Thyroid gland (tissue), 4 donors: ENCODE results near the gene CCDC201. TPM values are rescaled to one million over a fixed set of nuclear protein-coding genes. Genes with fewer than 3 reads are reported as not detected.
"Not testable (repeated sequence)": the region's sequence is repeated elsewhere in the genome, so short reads cannot be mapped to it uniquely, and the experiment has no call there.

Experiments used
- DNase-seq, 2 donors: peaks; one replicate each; pipeline ENCODE4 v3.0.0-alpha.2; 2019
- H3K27ac ChIP-seq, 3 donors: fragments of 200-600 bp; sonication (generic); 1 replicate in 2 of 3; 2 replicates in 1 of 3; pipeline ENCODE4 v1.5.1; 2016 to 2019; ENCODE audit warnings: mild to moderate bottlenecking in 1 of 3, moderate library complexity in 1 of 3
- H3K27me3 ChIP-seq: fragments of 200-600 bp; sonication (generic); one replicate; pipeline ENCODE4 v1.5.1; 2019
- H3K36me3 ChIP-seq, 2 donors: fragments of 200-600 bp; sonication (generic); one replicate each; pipeline ENCODE4 v1.5.1; 2016 to 2019
- H3K4me1 ChIP-seq, 2 donors: fragments of 200-600 bp; sonication (generic); one replicate each; pipeline ENCODE4 v1.5.1; 2017 to 2019
- H3K4me3 ChIP-seq, 3 donors: fragments of 200-600 bp; sonication (generic); replicated peaks in 1 of 3; 1 replicate in 2 of 3; 2 replicates in 1 of 3; pipeline ENCODE4 v1.5.1; 2016; ENCODE audit warnings: mild to moderate bottlenecking in 1 of 3
- H3K9me3 ChIP-seq: fragments of 200-600 bp; sonication (generic); one replicate; pipeline ENCODE4 v1.5.1; 2017
- CTCF ChIP-seq, 6 experiments: fragments of 200-600 bp in 3 of 6; fragments of 450-650 bp in 3 of 6; sonication (generic) in 3 of 6; IDR thresholded peaks; one replicate each; pipeline ENCODE4 v1.5.1; 2016 to 2019; ENCODE audit warnings: antibody characterized with exemption in 6 of 6, mild to moderate bottlenecking in 2 of 6, inconsistent platforms in 1 of 6, moderate library complexity in 1 of 6
- POLR2A ChIP-seq, 2 donors: fragments of 450-650 bp; IDR thresholded peaks; one replicate each; pipeline ENCODE4 v1.6.1; 2017; ENCODE audit warnings: antibody characterized with exemption in 2 of 2, mild to moderate bottlenecking in 2 of 2, moderate library complexity in 1 of 2
- WGBS, 2 donors: methylation state at CpG; one replicate each; pipeline ENCODE4 v1.1.5; 2017; 5-methylcytosine and 5-hydroxymethylcytosine counted together
- intact Hi-C: fragments of 100-400 bp; cut with DNase I; formaldehyde crosslinking; loops from one replicate; pipeline ENCODE4 v1.15.1; 2023
- small RNA-seq: library from RNA; depleted of rRNA; stranded (forward); fragments of <200 nt; gene quantifications from one replicate; pipeline ENCODE3, GENCODE V24; 2016
- total RNA-seq, 4 donors: library from RNA; depleted of rRNA; stranded (reverse); fragments of >200 nt; gene quantifications; one replicate each; pipeline ENCODE4 v1.2.3, GENCODE V29; 2016

The CCDC201 gene
- total RNA-seq, 4 donors from 2014 or later = not detected

- H3K27me3 ChIP-seq = no peaks in the 10 kb centered on the region
- whole genome bisulfite sequencing, 2 donors = 90 to 93% methylated on average over 13 to 20 of the region's 24 CpGs
- DNase-seq = no peak
- H3K4me1 ChIP-seq = no peaks in the 10 kb centered on the region
- no peak overlapping the region for H3K27ac ChIP-seq
- no peak for TF ChIP-seq POLR2A (IDR thresholded peaks at IDR 0.05)
- no peak for TF ChIP-seq CTCF (IDR thresholded peaks at IDR 0.05)
- H3K9me3 ChIP-seq = no peaks in the 10 kb centered on the region
- H3K36me3 ChIP-seq = no peaks in the 10 kb centered on the region
- intact Hi-C loops = no loop called here
- H3K4me3 ChIP-seq = no peak overlapping the region
Observed at GRCh38 chr7:45812946-45813345, 59.9 kb downstream of the CCDC201 start.

GRCh38 chr7:45811652-45812234, 61.1 kb downstream of the CCDC201 start:
- H3K36me3 ChIP-seq, H3K4me1 ChIP-seq, H3K27ac ChIP-seq, H3K9me3 ChIP-seq, intact Hi-C loops, H3K4me3 ChIP-seq, DNase-seq, H3K27me3 ChIP-seq: not testable (repeated sequence)
- WGBS, 2 donors = 88 to 96% methylated on average over 25 of the region's 26 CpGs

- H3K9me3 ChIP-seq, H3K36me3 ChIP-seq, H3K4me1 ChIP-seq, intact Hi-C loops, H3K27me3 ChIP-seq, H3K4me3 ChIP-seq, H3K27ac ChIP-seq, DNase-seq: not testable (repeated sequence)
- WGBS, 2 donors = 92 to 95% methylated on average over 23 to 26 of the region's 28 CpGs
Observed at GRCh38 chr7:45810451-45811005, 62.4 kb downstream of the CCDC201 start.

Small RNA genes within 50 kb of the gene (small RNA-seq; reads per million reads assigned to genes)
- gene RNU6-326P = not detected

Other genes with a start within 250 kb of the CCDC201 start
- not detected for gene IGFBP1, start 15.4 kb upstream of the CCDC201 start, total RNA-seq
- 10 to 100 TPM; 37.9 to 95.1 (median 58.7) TPM for gene IGFBP3, start 48.2 kb upstream of the CCDC201 start, total RNA-seq